ENCODE data around the gene FPR2. TPM values are rescaled to one million over a fixed set of nuclear protein-coding genes. Genes with fewer than 3 reads are reported as not detected.

FPR2 gene
- total and polyA plus RNA-seq, 9 of the 15 experiments (the other 6 are each of a cell fraction or from before 2014, with no cell fraction given): 0.03 to 0.15 (median 0.07) TPM; not detected in 6

- TF ChIP-seq ZBTB11 (CRISPR knock-in tag; IDR thresholded peaks at IDR 0.05) (no peak), PHB (CRISPR knock-in tag; IDR thresholded peaks at IDR 0.05) (no peak), JUN (IDR thresholded peaks at IDR 0.05; ENCODE audit: borderline replicate concordance, low read depth, low read length) (peak; percentile 34; the same call in 1 of the 2 replicates), JUN (CRISPR knock-in tag; IDR thresholded peaks at IDR 0.05; ENCODE audit: borderline replicate concordance) (no peak), ZNF717 (CRISPR knock-in tag; IDR thresholded peaks at IDR 0.05) (no peak), SMARCA4 (IDR thresholded peaks at IDR 0.05) (peak; percentile 28; the same call in 1 of the 2 replicates), C11orf30 (IDR thresholded peaks at IDR 0.05; ENCODE audit: low read depth) (peak; percentile 12; the same call in 1 of the 2 replicates), MBD1 (CRISPR knock-in tag; IDR thresholded peaks at IDR 0.05) (no peak), ZEB2 (IDR thresholded peaks at IDR 0.05) (peak; percentile 30; the same call in 1 of the 2 replicates), RBM14 (IDR thresholded peaks at IDR 0.05; ENCODE audit: borderline replicate concordance, insufficient read depth, low read depth, low read length) (no peak), MEIS2 (IDR thresholded peaks at IDR 0.05; ENCODE audit: partially characterized antibody) (no peak), TRIM24 (IDR thresholded peaks at IDR 0.05) (0 out of 4 replicates have a peak, but pooled peaks of 1 of the 2 experiments have one; percentile 35), ELK1 (CRISPR knock-in tag; IDR thresholded peaks at IDR 0.05) (no peak), KAT2B (IDR thresholded peaks at IDR 0.05; ENCODE audit: low read depth, low read length) (no peak), GTF3C2 (IDR thresholded peaks at IDR 0.05; ENCODE audit: borderline replicate concordance, extremely low read depth, insufficient read length) (no peak), MNT (conservative IDR thresholded peaks at IDR 0.05) (no peak)
Observed at GRCh38 chr19:51779703-51780102, 18.7 kb downstream of the FPR2 start (continued).

Measured in K562 (cell line).